Left ventricle myocardium inferior (tissue), 1 donor: Measurements from ENCODE around the gene FARP2. TPM values are rescaled to one million over a fixed set of nuclear protein-coding genes. Genes with fewer than 3 reads are reported as not detected.

Experiments used
- DNase-seq: peaks from one replicate; pipeline ENCODE4 v3.0.0-alpha.2; 2020
- H3K27ac ChIP-seq: fragments of 200-600 bp; replicated peaks from 2 replicates; pipeline ENCODE4 v1.8.0; 2021
- H3K27me3 ChIP-seq: fragments of 200-600 bp; 2 replicates; pipeline ENCODE4 v1.8.0; 2021; ENCODE audit warnings: low read depth
- H3K36me3 ChIP-seq: fragments of 200-600 bp; 2 replicates; pipeline ENCODE4 v1.8.0; 2021
- H3K4me1 ChIP-seq: fragments of 200-600 bp; 2 replicates; pipeline ENCODE4 v1.8.0; 2021
- H3K4me3 ChIP-seq: fragments of 200-600 bp; 2 replicates; pipeline ENCODE4 v1.8.0; 2021; ENCODE audit warnings: mild to moderate bottlenecking, moderate library complexity
- H3K9me3 ChIP-seq: fragments of 200-600 bp; replicated peaks from 2 replicates; pipeline ENCODE4 v1.8.0; 2021
- intact Hi-C: fragments of 100-400 bp; cut with micrococcal nuclease; formaldehyde crosslinking; loops from one replicate; pipeline ENCODE4 v1.11.0; 2022
- total RNA-seq: library from RNA; stranded (reverse); fragmentation: NEBNext Ultra II Directional; extraction: Animal tissue kit (Norgen Biotek cat#: 25700); gene quantifications from one replicate; pipeline ENCODE4 v1.2.1, GENCODE V29; 2021
- TF ChIP-seq, protein P1 (sequence below): fragments of 200-600 bp; IDR thresholded peaks from 2 replicates; pipeline ENCODE4 v1.8.0; 2021; ENCODE audit warnings: antibody characterized with exemption, mild to moderate bottlenecking, borderline replicate concordance
- donor health status: DM: no; HTN: yes; CAD: no; lungs with severe emphysema.

FARP2 gene
- total RNA-seq, 1 donor from 2014 or later, result 16.5 TPM

DNA sequence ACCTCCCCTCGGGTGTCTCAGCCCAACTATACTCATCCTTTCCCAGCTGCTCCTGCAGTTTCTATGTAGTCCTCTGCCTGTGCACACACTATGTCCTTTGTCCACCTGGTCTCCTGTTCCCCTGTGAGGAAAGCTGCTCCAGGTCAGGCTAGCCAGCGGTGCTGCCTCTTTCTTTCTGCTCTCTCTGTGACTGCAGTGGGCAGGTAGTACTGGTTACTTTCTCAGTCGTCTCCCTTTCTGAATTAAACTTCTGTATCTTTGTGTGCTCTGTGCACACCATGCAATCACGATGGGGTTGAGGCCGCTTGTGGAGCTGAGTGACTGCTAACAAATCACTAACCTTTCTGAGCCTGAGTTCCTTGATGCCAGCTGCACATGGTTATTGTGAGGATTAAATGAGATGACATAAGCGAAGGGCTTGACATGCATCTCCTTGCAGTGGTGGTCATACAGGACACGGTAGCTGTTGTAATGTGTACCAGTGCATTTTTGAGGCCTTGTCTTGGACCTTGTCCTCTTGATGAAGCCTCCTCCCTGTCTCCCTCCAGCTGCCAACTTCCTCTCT lies 3.5 kb downstream of the FARP2 start:
- Histone ChIP-seq H3K27ac (no peak overlapping the region), H3K27me3 (no peaks in the 10 kb centered on the region), H3K36me3 (peaks cover 3% of the 10 kb centered on the region), H3K4me3 (no peak overlapping the region), H3K4me1 (peaks cover 60% of the 10 kb centered on the region), H3K9me3 (no peaks in the 10 kb centered on the region)
- intact Hi-C loops, result no loop called here
- DNase-seq, result no peak
- TF ChIP-seq, protein P1, sequence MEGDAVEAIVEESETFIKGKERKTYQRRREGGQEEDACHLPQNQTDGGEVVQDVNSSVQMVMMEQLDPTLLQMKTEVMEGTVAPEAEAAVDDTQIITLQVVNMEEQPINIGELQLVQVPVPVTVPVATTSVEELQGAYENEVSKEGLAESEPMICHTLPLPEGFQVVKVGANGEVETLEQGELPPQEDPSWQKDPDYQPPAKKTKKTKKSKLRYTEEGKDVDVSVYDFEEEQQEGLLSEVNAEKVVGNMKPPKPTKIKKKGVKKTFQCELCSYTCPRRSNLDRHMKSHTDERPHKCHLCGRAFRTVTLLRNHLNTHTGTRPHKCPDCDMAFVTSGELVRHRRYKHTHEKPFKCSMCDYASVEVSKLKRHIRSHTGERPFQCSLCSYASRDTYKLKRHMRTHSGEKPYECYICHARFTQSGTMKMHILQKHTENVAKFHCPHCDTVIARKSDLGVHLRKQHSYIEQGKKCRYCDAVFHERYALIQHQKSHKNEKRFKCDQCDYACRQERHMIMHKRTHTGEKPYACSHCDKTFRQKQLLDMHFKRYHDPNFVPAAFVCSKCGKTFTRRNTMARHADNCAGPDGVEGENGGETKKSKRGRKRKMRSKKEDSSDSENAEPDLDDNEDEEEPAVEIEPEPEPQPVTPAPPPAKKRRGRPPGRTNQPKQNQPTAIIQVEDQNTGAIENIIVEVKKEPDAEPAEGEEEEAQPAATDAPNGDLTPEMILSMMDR, result no peak

DNA sequence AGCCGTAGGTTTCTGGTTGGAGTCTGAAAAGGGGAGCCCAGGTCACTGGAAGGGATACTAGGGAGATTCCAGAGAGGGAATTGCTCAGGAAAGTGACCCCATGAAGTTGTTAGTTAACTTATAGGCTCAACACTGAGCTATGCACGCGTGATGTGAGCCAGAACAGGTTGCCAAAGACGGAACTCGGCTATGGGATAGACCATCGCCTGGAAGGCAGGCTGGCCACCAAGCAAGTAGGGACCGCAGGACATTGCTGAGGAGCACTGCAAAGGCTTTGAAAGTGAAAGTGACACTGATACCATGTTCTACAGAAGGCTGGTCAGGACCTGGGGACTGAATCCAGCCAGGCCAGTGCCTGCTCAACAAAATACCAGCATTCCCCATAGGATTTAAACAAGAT lies 7.3 kb downstream of the FARP2 start:
- Histone ChIP-seq H3K36me3 (no peaks in the 10 kb centered on the region), H3K4me1 (peaks cover 36% of the 10 kb centered on the region), H3K4me3 (no peak overlapping the region), H3K27me3 (no peaks in the 10 kb centered on the region), H3K9me3 (no peaks in the 10 kb centered on the region), H3K27ac (no peak overlapping the region)
- TF ChIP-seq, protein P1, result no peak
- intact Hi-C loops, result no loop called here
- no peak for DNase-seq

DNA sequence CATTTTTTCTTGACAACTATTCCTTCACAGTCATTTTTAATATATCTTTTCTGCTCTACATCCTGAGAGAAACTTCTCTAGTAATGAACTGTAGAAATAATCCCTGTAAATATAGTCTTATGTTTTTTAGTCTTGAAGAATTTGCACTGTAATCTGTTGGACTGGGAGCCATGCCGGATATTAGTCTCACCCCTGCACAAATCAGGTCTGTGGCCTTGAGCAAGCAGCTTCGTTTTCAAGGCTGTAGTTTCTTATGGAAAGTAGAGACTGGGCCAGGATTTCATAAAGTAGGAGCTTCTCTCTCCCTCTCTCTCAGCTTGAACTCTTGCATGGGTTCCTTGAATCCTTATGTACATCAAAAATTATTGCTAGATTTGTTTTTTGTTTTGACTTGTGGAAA lies 8.7 kb downstream of the FARP2 start:
- intact Hi-C loops, result no loop called here
- DNase-seq, result no peak
- H3K27ac ChIP-seq, result no peak overlapping the region

DNA sequence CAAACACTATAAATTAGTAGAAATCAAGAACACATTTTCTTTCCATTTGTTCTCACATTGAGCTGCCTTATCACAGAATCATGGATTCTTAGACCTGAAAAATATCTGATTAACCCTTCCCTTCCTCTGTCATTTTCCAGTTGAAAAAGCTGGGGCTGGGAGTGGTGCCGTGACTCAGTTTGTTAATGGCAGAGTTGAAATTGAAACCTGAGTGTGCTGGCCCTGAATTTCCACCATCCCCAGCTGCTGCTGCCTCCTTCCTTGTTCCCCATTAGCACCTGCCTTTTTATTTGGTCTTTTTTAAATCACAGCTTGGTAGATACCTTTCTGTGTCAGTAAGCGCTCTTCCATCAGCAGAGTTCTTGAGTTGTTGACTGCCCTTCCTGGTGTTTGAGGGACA lies 10.6 kb downstream of the FARP2 start:
- TF ChIP-seq, protein P1, result no peak
- DNase-seq, result no peak
- no peak overlapping the region for H3K27ac ChIP-seq
- intact Hi-C loops, result no loop called here
- H3K27me3 ChIP-seq, result no peaks in the 10 kb centered on the region
- no peaks in the 10 kb centered on the region for H3K36me3 ChIP-seq
- H3K9me3 ChIP-seq, result no peaks in the 10 kb centered on the region
- H3K4me3 ChIP-seq, result no peak overlapping the region
- peaks cover 22% of the 10 kb centered on the region for H3K4me1 ChIP-seq

More for the DNA sequence above, 8.7 kb downstream of the FARP2 start:
- no peaks in the 10 kb centered on the region for H3K36me3 ChIP-seq
- H3K27me3 ChIP-seq, result no peaks in the 10 kb centered on the region
- peaks cover 22% of the 10 kb centered on the region for H3K4me1 ChIP-seq
- no peaks in the 10 kb centered on the region for H3K9me3 ChIP-seq
- no peak overlapping the region for H3K4me3 ChIP-seq
- TF ChIP-seq, protein P1, result no peak

DNA sequence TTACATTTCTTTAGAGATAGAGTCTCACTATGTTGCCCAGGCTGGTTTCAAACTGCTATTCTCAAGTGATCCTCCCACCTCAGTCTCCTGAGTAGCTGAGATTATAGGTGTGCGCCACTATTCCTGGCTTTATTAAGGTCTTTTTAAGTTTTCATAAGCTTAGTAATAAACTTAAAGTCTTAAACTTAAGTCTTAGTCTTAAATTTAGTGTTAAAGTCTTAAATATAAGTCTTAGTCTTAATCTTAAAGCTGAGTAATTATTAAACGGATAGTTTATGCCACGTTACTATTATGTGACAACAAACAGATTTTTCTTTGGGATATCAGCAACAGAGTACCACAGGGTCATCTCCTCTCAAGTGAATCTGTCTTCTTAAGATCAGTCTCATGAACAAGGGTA lies 12.6 kb downstream of the FARP2 start:
- H3K9me3 ChIP-seq, result no peaks in the 10 kb centered on the region
- intact Hi-C loops, result no loop called here
- TF ChIP-seq, protein P1, result no peak
- no peak overlapping the region for H3K4me3 ChIP-seq
- no peaks in the 10 kb centered on the region for H3K27me3 ChIP-seq
- H3K27ac ChIP-seq, result no peak overlapping the region
- H3K36me3 ChIP-seq, result peaks cover 3% of the 10 kb centered on the region
- no peak for DNase-seq
- peaks cover 20% of the 10 kb centered on the region for H3K4me1 ChIP-seq
